WI38 (cell line): ENCODE measurements around the gene RRP1B.

Experiments used
- H3K4me3 ChIP-seq: 2 replicates; pipeline ENCODE4 v1.5.1; 2011; ENCODE audit warnings: low read depth, mild to moderate bottlenecking, control low read depth, low read length
- CTCF ChIP-seq: IDR thresholded peaks from 2 replicates; pipeline ENCODE4 v1.5.1; 2012; ENCODE audit warnings: low read depth, mild to moderate bottlenecking, control low read depth, low read length

The RRP1B gene

GRCh38 chr21:43720539-43721166 is 61.3 kb downstream of the RRP1B start:
- H3K4me3 ChIP-seq, result peak overlapping the region; percentile 87
- no peak for TF ChIP-seq CTCF

- H3K4me3 ChIP-seq, result peak overlapping the region; percentile 87
- TF ChIP-seq CTCF, result no peak
Observed at GRCh38 chr21:43721206-43721605, 61.8 kb downstream of the RRP1B start.

GRCh38 chr21:43721939-43722338 is 62.6 kb downstream of the RRP1B start:
- no peak overlapping the region for H3K4me3 ChIP-seq

GRCh38 chr21:43723648-43724047 is 64.3 kb downstream of the RRP1B start:
- H3K4me3 ChIP-seq, result no peak overlapping the region
- TF ChIP-seq CTCF, result no peak

More at GRCh38 chr21:43721939-43722338, 62.6 kb downstream of the RRP1B start:
- no peak for TF ChIP-seq CTCF

GRCh38 chr21:43726686-43727518 is 67.5 kb downstream of the RRP1B start:
- no peak overlapping the region for H3K4me3 ChIP-seq
- TF ChIP-seq CTCF, result no peak

- H3K4me3 ChIP-seq, result no peak overlapping the region
- TF ChIP-seq CTCF, result no peak
Observed at GRCh38 chr21:43727519-43728153, 68.3 kb downstream of the RRP1B start.

GRCh38 chr21:43728154-43728466 is 68.8 kb downstream of the RRP1B start:
- TF ChIP-seq CTCF, result no peak
- H3K4me3 ChIP-seq, result peak overlapping the region; percentile 66
